ENCODE measurements around the gene CNTNAP2.
A peak's percentile ranks its signal among the peaks of the same experiment; 100 is the strongest.

Gene CNTNAP2

GRCh38 chr7:146741911-146742310, 625.3 kb downstream of the CNTNAP2 start:
- H3K4me3 Mint-ChIP-seq: no peak overlapping the region
- no peaks in the 10 kb centered on the region for H3K36me3 Mint-ChIP-seq
- no peaks in the 10 kb centered on the region for H3K27me3 Mint-ChIP-seq

GRCh38 chr7:146754385-146754784, 637.8 kb downstream of the CNTNAP2 start:
- ATAC-seq (replicated peaks): no peak
- Mint-ChIP-seq H3K27me3 (no peaks in the 10 kb centered on the region), H3K27ac (no peak overlapping the region), H3K4me1 (no peaks in the 10 kb centered on the region), H3K4me3 (no peak overlapping the region), H3K36me3 (no peaks in the 10 kb centered on the region), H3K9me3 (peaks cover 8 to 18% of the 10 kb centered on the region in 2 donors)
- DNase-seq: no peak

More at GRCh38 chr7:146741911-146742310, 625.3 kb downstream of the CNTNAP2 start:
- Mint-ChIP-seq H3K4me1 (no peaks in the 10 kb centered on the region), H3K9me3 (peaks cover 10 to 15% of the 10 kb centered on the region in 2 donors), H3K27ac (no peak overlapping the region)
- ATAC-seq (replicated peaks) (no peak), DNase-seq (no peak)

GRCh38 chr7:146755585-146755984, 639.0 kb downstream of the CNTNAP2 start:
- ATAC-seq (replicated peaks) (no peak), DNase-seq (no peak)
- Mint-ChIP-seq H3K4me1 (no peaks in the 10 kb centered on the region), H3K36me3 (no peaks in the 10 kb centered on the region), H3K9me3 (peaks cover 8 to 18% of the 10 kb centered on the region in 2 donors), H3K27ac (no peak overlapping the region), H3K4me3 (no peak overlapping the region), H3K27me3 (no peaks in the 10 kb centered on the region)

GRCh38 chr7:146764458-146764857, 647.9 kb downstream of the CNTNAP2 start:
- no peak for DNase-seq
- no peak overlapping the region for H3K4me3 Mint-ChIP-seq
- ATAC-seq (replicated peaks): no peak
- H3K4me1 Mint-ChIP-seq: no peaks in the 10 kb centered on the region
- H3K27ac Mint-ChIP-seq: no peak overlapping the region
- H3K9me3 Mint-ChIP-seq: peaks cover 4 to 8% of the 10 kb centered on the region in 2 donors
- no peaks in the 10 kb centered on the region for H3K36me3 Mint-ChIP-seq
- H3K27me3 Mint-ChIP-seq: no peaks in the 10 kb centered on the region

- no peak overlapping the region for H3K4me3 Mint-ChIP-seq
- no peaks in the 10 kb centered on the region for H3K27me3 Mint-ChIP-seq
- no peaks in the 10 kb centered on the region for H3K4me1 Mint-ChIP-seq
- H3K9me3 Mint-ChIP-seq: peaks cover 0 to 4% of the 10 kb centered on the region in 2 donors
- H3K36me3 Mint-ChIP-seq: no peaks in the 10 kb centered on the region
- DNase-seq: no peak
- no peak for ATAC-seq (replicated peaks)
- no peak overlapping the region for H3K27ac Mint-ChIP-seq
These were observed 652.4 kb downstream of the CNTNAP2 start for GRCh38 chr7:146768957-146769356.

- no peak for DNase-seq
- Mint-ChIP-seq H3K4me1 (no peaks in the 10 kb centered on the region), H3K36me3 (no peaks in the 10 kb centered on the region), H3K27me3 (no peaks in the 10 kb centered on the region), H3K27ac (no peak overlapping the region), H3K4me3 (no peak overlapping the region), H3K9me3 (peaks cover 0 to 4% of the 10 kb centered on the region in 2 donors)
- ATAC-seq (replicated peaks): no peak
These were observed 656.0 kb downstream of the CNTNAP2 start for GRCh38 chr7:146772601-146773000.

- no peaks in the 10 kb centered on the region for H3K4me1 Mint-ChIP-seq
- DNase-seq: no peak
- no peak overlapping the region for H3K4me3 Mint-ChIP-seq
- peaks cover 0 to 4% of the 10 kb centered on the region in 2 donors for H3K9me3 Mint-ChIP-seq
- no peak overlapping the region for H3K27ac Mint-ChIP-seq
- no peaks in the 10 kb centered on the region for H3K36me3 Mint-ChIP-seq
- H3K27me3 Mint-ChIP-seq: no peaks in the 10 kb centered on the region
- ATAC-seq (replicated peaks): no peak
These were observed 656.9 kb downstream of the CNTNAP2 start for GRCh38 chr7:146773506-146773905.

GRCh38 chr7:146781352-146782116, 664.9 kb downstream of the CNTNAP2 start:
- Mint-ChIP-seq H3K27me3 (no peaks in the 10 kb centered on the region), H3K4me1 (no peaks in the 10 kb centered on the region), H3K36me3 (no peaks in the 10 kb centered on the region), H3K27ac (no peak overlapping the region), H3K4me3 (no peak overlapping the region), H3K9me3 (peaks cover 0 to 2% of the 10 kb centered on the region in 2 donors)
- DNase-seq (no peak), ATAC-seq (replicated peaks) (no peak)

GRCh38 chr7:146787266-146787665, 670.7 kb downstream of the CNTNAP2 start:
- no peaks in the 10 kb centered on the region for H3K27me3 Mint-ChIP-seq
- H3K4me3 Mint-ChIP-seq: peak overlapping the region in 1 of 2 donors; percentile 40
- DNase-seq (no peak), ATAC-seq (replicated peaks) (no peak)
- H3K36me3 Mint-ChIP-seq: no peaks in the 10 kb centered on the region
- H3K27ac Mint-ChIP-seq: no peak overlapping the region
- no peaks in the 10 kb centered on the region for H3K4me1 Mint-ChIP-seq
- peaks cover 3 to 5% of the 10 kb centered on the region in 2 donors for H3K9me3 Mint-ChIP-seq

- Mint-ChIP-seq H3K27ac (no peak overlapping the region), H3K36me3 (no peaks in the 10 kb centered on the region), H3K27me3 (no peaks in the 10 kb centered on the region), H3K4me3 (no peak overlapping the region), H3K9me3 (peaks cover 3 to 5% of the 10 kb centered on the region in 2 donors), H3K4me1 (no peaks in the 10 kb centered on the region)
- DNase-seq (no peak), ATAC-seq (replicated peaks) (no peak)
These were observed 671.4 kb downstream of the CNTNAP2 start for GRCh38 chr7:146788008-146788407.

GRCh38 chr7:146791344-146792285, 675.0 kb downstream of the CNTNAP2 start:
- H3K4me1 Mint-ChIP-seq: no peaks in the 10 kb centered on the region
- H3K9me3 Mint-ChIP-seq: peaks cover 7 to 11% of the 10 kb centered on the region in 2 donors
- no peak for ATAC-seq (replicated peaks)
- no peaks in the 10 kb centered on the region for H3K27me3 Mint-ChIP-seq
- no peak overlapping the region for H3K27ac Mint-ChIP-seq
- H3K4me3 Mint-ChIP-seq: no peak overlapping the region
- no peak for DNase-seq
- H3K36me3 Mint-ChIP-seq: no peaks in the 10 kb centered on the region

GRCh38 chr7:146804620-146805019, 688.0 kb downstream of the CNTNAP2 start:
- DNase-seq (no peak), ATAC-seq (replicated peaks) (no peak)
- peaks cover 5 to 8% of the 10 kb centered on the region in 2 donors for H3K9me3 Mint-ChIP-seq
- H3K4me3 Mint-ChIP-seq: no peak overlapping the region
- H3K27ac Mint-ChIP-seq: no peak overlapping the region
- no peaks in the 10 kb centered on the region for H3K27me3 Mint-ChIP-seq
- H3K36me3 Mint-ChIP-seq: no peaks in the 10 kb centered on the region
- no peaks in the 10 kb centered on the region for H3K4me1 Mint-ChIP-seq

- H3K36me3 Mint-ChIP-seq: no peaks in the 10 kb centered on the region
- H3K27ac Mint-ChIP-seq: no peak overlapping the region
- no peaks in the 10 kb centered on the region for H3K27me3 Mint-ChIP-seq
- no peaks in the 10 kb centered on the region for H3K4me1 Mint-ChIP-seq
- peaks cover 5 to 11% of the 10 kb centered on the region in 2 donors for H3K9me3 Mint-ChIP-seq
- no peak overlapping the region for H3K4me3 Mint-ChIP-seq
- ATAC-seq (replicated peaks) (no peak), DNase-seq (no peak)
These were observed 688.5 kb downstream of the CNTNAP2 start for GRCh38 chr7:146805082-146805481.

GRCh38 chr7:146826329-146826728, 709.7 kb downstream of the CNTNAP2 start:
- no peaks in the 10 kb centered on the region for H3K36me3 Mint-ChIP-seq
- no peak for DNase-seq
- peaks cover 3 to 5% of the 10 kb centered on the region in 2 donors for H3K9me3 Mint-ChIP-seq
- ATAC-seq (replicated peaks): no peak
- H3K4me3 Mint-ChIP-seq: no peak overlapping the region
- H3K27me3 Mint-ChIP-seq: no peaks in the 10 kb centered on the region
- no peak overlapping the region for H3K27ac Mint-ChIP-seq
- H3K4me1 Mint-ChIP-seq: no peaks in the 10 kb centered on the region

Measured in stimulated activated naive B cell treated with anti-CD40 and anti-IgM and Interleukin-4, amounts not matched to agents 10 μg/mL and 1 μg/mL and 100 μg/mL, for 72 hours (primary cell).